ENCODE results near the gene PES1.
"Not testable (repeated sequence)": the region's sequence is repeated elsewhere in the genome, so short reads cannot be mapped to it uniquely, and the experiment has no call there.

The PES1 gene

DNA sequence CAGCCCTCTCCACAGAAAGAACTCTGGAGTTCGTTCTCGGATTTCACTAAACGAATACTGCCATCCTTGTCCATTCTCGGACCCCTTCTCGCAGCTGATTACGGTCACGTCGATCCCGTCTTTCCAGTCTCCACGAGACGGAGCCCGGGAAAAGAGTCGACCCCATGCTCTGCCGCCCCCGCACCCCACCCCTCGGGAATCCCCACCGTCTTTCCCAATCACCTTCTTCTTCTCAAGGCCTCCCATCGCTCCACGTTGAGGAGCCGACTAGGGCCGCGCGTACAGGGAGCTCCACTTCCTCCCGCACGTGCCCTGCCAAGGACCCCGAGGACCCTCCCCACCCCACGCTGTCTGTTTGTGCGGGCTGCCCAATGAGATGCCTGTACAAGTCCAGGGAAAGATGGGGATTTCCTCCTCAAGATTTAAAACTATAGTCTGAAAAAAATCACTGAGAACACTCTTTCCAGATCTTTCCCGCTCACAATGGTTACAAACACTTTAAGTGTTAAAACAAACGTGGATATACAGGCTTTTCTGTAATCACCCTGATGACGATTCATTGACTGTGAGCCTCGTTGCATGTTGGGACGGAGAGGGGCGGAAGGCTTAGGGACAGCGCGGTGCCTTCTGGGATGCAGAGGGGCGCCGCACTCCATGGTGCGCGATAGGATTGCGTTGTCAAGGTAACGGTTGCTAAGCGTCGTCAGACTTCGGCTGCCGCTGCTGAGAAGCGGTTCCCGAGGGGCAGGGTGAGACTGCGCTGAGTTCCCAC is at the start of gene PES1:
PES1 (minus strand) TSS at position 323 of the 772 bp plus-strand sequence; CDS start at position 246, 77 bp downstream.
- DNase-seq (ENCODE audit: low read depth), result peak; percentile 98

DNA sequence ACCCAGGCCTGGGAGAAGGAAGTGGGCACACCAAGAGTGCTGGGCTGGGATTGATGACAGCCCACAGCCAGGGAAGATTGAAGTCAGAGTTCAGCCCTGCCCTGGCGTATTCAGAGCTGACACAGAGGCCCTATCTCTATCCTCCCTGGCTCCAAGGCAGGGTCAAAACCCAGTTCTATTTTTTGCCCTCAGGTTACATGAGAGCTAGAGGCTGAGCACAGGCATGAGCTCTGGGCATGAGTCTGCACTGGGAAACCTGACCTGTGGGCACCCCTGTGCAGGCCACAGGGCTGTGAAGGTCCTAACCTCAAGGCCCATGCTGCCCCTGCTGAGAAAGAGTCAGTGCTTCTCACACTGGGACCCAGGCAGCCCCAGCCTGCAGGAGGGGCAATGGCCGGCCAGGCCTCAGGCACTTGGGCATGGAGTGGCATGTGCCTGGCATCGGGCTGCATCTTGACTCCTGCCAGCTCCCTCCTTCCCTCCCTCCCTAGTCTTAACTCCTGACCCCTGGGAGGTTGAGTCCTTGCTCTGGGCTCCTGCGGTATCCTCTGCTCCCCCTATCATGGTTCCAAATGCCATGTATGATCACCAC is 49.2 kb upstream of the PES1 start:
- no peak for DNase-seq (ENCODE audit: low read depth)

DNA sequence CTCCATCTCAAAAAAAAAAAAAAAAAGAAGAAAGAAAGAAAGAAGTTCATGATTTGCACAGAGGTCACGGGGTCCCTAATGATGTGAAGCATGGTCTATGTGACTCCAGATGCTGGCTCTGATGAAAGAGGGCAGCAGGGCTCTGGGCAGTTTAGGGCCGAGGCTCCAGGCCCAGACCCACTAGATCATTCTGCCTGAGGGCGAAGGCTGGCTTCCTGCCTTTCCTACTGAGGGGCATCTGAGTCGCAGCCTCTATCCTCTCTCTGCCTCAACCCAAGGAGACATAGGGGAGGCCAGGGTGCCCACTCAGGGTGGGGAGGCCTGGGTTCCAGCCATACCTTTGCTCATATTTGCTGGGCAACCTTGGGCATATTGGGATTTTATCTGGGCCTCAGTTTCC is 48.7 kb upstream of the PES1 start:
- peak; percentile 20 for DNase-seq (ENCODE audit: low read depth)

- DNase-seq (ENCODE audit: low read depth), result peak; percentile 7
These were observed 46.0 kb upstream of the PES1 start for GRCh38 chr22:30637701-30638114.

GRCh38 chr22:30636226-30637077 is 44.7 kb upstream of the PES1 start:
- peak; percentile 24 for DNase-seq (ENCODE audit: low read depth)

GRCh38 chr22:30635273-30636225 is 43.8 kb upstream of the PES1 start, which contains the start of gene SLC35E4:
Gene SLC35E4, plus strand, starts transcription at chr22:30635781. Its CDS starts 670 bp downstream, at chr22:30636451.
- peak; percentile 93 for DNase-seq (ENCODE audit: low read depth)

- DNase-seq (ENCODE audit: low read depth), result peak; percentile 87
These were observed 42.9 kb upstream of the PES1 start for GRCh38 chr22:30634471-30635233.

DNA sequence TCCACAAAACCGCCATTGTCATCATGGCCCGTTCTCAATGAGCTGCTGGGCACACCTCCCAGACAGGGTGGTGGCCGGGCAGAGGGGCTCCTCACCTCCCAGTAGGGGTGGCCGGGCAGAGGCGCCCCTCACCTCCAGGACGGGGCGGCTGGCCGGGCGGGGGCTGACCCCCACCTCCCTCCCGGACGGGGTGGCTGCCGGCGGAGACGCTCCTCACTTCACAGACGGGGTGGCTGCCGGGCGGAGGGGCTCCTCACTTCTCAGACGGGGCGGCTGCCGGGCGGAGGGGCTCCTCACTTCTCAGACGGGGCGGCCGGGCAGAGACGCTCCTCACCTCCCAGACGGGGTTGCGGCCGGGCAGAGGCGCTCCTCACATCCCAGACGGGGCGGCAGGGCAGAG is 39.8 kb upstream of the PES1 start:
- not testable (repeated sequence) for DNase-seq (ENCODE audit: low read depth)

DNA sequence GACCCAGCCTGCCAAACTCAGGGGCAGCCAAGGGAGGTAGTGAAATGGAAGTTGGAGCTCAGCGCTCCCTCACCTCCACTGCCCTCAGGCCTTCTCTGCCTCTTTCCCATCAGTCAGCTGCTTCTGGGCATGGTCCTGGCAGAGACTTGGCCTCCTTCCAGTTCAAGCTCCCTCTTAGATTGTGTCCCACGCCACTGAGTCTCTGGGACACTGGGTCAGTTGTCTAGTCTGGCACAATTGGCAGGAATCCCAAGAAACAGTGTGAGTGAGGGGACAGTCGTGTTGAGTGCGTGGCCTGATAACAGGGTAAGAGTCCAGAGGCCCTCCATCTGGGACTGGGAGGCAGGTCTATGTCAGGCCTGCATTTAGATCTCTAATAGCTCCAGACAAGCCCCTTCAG is 36.8 kb upstream of the PES1 start:
- DNase-seq (ENCODE audit: low read depth), result no peak

DNA sequence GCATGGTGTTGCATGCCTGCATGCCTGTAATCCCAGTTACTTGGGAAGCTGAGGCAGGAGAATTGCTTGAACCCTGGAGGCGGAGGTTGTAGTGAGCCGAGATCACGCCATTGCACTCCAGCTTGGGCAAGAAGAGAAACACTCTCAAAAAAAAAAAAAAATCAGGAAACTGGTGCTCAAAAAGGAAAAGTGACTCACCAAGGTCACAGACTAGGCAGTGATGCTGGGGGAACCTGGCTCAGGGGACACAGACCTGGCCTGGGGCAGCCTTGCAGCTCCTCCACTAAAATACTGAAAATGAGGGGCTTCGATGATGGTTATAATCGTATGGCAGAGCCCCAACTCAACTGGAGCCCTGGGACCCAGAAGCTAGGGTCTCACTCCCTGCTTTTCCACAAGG is 35.8 kb upstream of the PES1 start:
- no peak for DNase-seq (ENCODE audit: low read depth)

GRCh38 chr22:30626413-30626812 is 34.7 kb upstream of the PES1 start:
- DNase-seq (ENCODE audit: low read depth), result no peak

DNA sequence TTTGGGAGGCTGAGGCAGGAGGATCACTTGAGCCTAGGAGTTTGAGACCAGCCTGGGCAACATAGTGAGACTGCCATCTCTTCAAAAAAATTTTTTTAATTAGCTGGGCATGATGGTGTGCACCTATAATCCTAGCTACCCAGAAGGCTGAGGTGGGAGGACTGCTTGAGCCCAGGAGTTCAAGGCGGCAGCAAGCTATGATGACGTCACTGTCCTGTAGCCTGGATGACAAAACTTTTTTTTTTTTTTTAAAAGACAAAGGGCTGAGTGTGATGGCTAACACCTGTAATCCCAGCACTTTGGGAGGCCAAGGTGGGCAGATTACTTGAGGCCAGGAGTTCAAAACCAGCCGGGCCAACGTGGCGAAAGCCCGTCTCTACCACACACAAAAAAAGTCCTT is 28.2 kb upstream of the PES1 start:
- DNase-seq (ENCODE audit: low read depth), result not testable (repeated sequence)

- DNase-seq (ENCODE audit: low read depth), result no peak
These were observed 26.1 kb upstream of the PES1 start for GRCh38 chr22:30617819-30618218.

DNA sequence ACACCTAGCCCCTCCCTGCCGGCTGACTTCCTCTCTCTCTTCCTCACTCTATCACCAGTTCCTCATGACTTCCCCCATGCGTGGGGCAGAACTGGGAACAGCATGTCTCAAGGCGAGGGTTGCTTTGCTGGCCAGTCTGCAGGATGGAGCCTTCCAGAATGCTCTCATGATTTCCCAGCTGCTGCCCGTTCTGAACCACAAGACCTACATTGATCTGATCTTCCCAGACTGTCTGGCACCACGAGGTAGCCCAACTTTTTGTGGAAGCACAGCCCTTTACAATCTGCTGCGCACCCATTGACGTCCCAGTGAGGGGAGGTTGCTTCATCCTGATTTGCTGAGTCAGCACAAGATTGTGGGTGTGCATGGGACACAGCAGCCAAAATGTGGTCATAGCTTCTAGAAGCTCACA is 23.8 kb upstream of the PES1 start:
- no peak for DNase-seq (ENCODE audit: low read depth)

- no peak for DNase-seq (ENCODE audit: low read depth)
These were observed 23.2 kb upstream of the PES1 start for GRCh38 chr22:30614879-30615278.

DNA sequence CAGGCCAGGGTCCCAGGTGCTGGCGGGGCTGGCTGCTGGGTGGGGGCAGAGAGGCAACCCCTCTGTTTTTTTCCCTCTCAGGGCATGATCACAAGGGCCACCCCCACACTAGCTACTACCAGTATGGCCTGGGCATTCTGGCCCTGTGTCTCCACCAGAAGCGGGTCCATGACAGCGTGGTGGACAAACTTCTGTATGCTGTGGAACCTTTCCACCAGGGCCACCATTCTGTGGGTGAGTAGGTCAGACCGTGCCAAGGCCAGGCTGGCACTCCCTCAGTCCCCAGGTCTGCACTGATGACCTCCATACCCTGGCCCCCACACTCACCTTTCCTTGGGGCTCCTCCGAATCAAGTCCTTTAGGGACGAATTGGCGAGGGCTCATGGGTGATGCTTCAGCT is 22.6 kb upstream of the PES1 start:
- no peak for DNase-seq (ENCODE audit: low read depth)

- DNase-seq (ENCODE audit: low read depth), result no peak
These were observed 21.1 kb upstream of the PES1 start for GRCh38 chr22:30612789-30613188.

GRCh38 chr22:30611197-30611596 is 19.5 kb upstream of the PES1 start:
- peak; percentile 33 for DNase-seq (ENCODE audit: low read depth)

DNA sequence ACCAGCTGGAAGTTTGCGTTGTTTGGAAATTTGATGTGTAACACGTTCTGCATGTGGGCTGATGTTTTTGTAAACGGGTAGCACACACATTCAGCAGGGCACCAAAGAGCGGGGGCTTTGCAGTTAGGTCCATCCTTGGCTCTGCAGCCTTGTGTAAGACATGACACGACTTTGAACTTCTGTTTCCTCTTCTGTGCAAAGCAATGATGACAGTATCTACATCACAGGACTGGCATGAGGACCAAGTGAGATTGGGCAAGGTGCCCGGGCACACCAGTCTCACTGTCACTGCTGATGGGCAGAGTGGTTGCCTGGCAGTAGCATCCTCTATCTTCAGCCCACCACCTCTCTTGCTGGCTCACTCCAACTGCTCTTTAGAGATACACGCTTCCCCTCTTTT is 18.6 kb upstream of the PES1 start:
- DNase-seq (ENCODE audit: low read depth), result no peak

DNA sequence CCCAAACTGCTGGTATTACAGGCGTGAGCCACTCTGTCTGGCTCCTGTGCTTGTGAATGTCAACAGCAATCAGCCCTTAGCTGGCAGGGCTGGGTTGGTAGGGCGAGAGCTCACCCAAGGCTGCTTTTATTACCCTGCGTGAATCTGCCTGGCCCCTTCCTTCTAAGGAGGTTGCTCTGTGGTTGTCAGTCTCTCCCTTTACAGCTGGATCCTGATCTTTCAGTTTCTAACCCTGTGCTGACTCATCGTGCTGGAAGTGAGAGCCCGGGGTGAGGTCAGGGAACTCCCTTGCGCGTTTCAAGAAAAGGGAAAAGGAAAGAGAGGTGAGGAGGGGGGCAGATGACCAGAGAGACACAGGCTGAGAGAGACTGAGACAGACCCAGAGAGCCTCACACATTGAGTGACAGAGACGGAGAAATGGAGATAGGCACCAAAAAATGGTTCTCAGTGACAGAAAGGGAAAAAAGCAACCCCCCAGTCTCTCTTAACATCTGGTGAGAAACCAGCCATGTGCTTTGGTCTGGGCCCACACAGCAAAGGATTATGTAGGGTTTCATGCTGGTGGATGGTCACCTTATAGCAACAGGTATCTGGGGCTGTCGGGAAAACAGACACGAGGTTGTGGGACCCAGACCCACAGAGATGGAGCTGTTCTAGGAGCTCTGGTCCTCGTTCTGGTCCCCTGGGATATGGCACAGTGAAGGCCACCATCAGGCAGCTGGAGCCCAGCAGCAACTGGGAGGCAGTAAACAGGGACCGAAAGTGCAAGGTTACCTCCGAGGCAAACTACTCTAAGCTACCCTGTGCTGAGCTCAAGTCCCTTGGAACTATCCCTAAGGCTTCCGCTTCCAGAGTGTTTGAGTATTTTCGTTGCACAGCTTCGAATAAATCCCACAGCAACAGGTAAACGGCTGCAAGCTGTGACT is 17.8 kb upstream of the PES1 start:
- peak; percentile 89 for DNase-seq (ENCODE audit: low read depth)

Data from EH (cell line).